Suppressor macrophage treated with lipopolysaccharide for 4 hours (primary cell): ENCODE measurements around the gene MORF4L2.
A peak's percentile ranks its signal among the peaks of the same experiment; 100 is the strongest.

ENCODE experiments used
- DNase-seq: peaks from one replicate; pipeline ENCODE4 v3.0.0-alpha.2; 2020

Gene MORF4L2

GRCh38 chrX:103686199-103687072 lies at the start of gene MORF4L2:
TSS of gene MORF4L2 (minus strand) at chrX:103686699. CDS start at chrX:103677027, 9,672 bp downstream.
- peak; percentile 93 for DNase-seq

GRCh38 chrX:103734125-103734760 lies 47.7 kb upstream of the MORF4L2 start:
- DNase-seq = no peak

GRCh38 chrX:103733017-103733416 lies 46.5 kb upstream of the MORF4L2 start:
- DNase-seq = no peak

- peak; percentile 0 for DNase-seq
Observed at GRCh38 chrX:103730796-103731493, 44.4 kb upstream of the MORF4L2 start.

- DNase-seq = peak; percentile 3
Observed at GRCh38 chrX:103730147-103730795, 43.8 kb upstream of the MORF4L2 start.

- no peak for DNase-seq
Observed at GRCh38 chrX:103729015-103729414, 42.5 kb upstream of the MORF4L2 start.

GRCh38 chrX:103727115-103727514 lies 40.6 kb upstream of the MORF4L2 start:
- DNase-seq = no peak

- DNase-seq = no peak
Observed at GRCh38 chrX:103726477-103726876, 40.0 kb upstream of the MORF4L2 start.

- DNase-seq = no peak
Observed at GRCh38 chrX:103722505-103722904, 36.0 kb upstream of the MORF4L2 start.

GRCh38 chrX:103718120-103718519 lies 31.6 kb upstream of the MORF4L2 start:
- DNase-seq = no peak

- DNase-seq = no peak
Observed at GRCh38 chrX:103716962-103717361, 30.5 kb upstream of the MORF4L2 start.

- no peak for DNase-seq
Observed at GRCh38 chrX:103710609-103711008, 24.1 kb upstream of the MORF4L2 start, which contains the start of gene TMEM31. TSS of gene TMEM31 (plus strand) at chrX:103710909. CDS start at chrX:103712259, 1,350 bp downstream.

- DNase-seq = no peak
Observed at GRCh38 chrX:103704863-103705262, 18.4 kb upstream of the MORF4L2 start.

- no peak for DNase-seq
Observed at GRCh38 chrX:103699243-103699642, 12.7 kb upstream of the MORF4L2 start.

GRCh38 chrX:103697687-103698086 lies 11.2 kb upstream of the MORF4L2 start:
- DNase-seq = no peak

GRCh38 chrX:103691059-103691458 lies 4.6 kb upstream of the MORF4L2 start:
- no peak for DNase-seq

- DNase-seq = peak; percentile 40
Observed at GRCh38 chrX:103688946-103689345, 2.4 kb upstream of the MORF4L2 start.

GRCh38 chrX:103687696-103688201 lies 1.2 kb upstream of the MORF4L2 start:
- peak; percentile 69 for DNase-seq

GRCh38 chrX:103687073-103687695 lies 685 bp upstream of the MORF4L2 start:
- DNase-seq = peak; percentile 83

- peak; percentile 3 for DNase-seq
Observed at GRCh38 chrX:103685396-103685795, 1.1 kb downstream of the MORF4L2 start.

GRCh38 chrX:103681443-103681842 lies 5.1 kb downstream of the MORF4L2 start:
- no peak for DNase-seq
